Neural crest cell (in vitro differentiated cells): ENCODE measurements around the gene DENND1A. TPM values are rescaled to one million over a fixed set of nuclear protein-coding genes. Genes with fewer than 3 reads are reported as not detected.

Source experiments
- DNase-seq: peaks from one replicate; pipeline ENCODE4 v3.0.0; 2021; ENCODE audit warnings: low read depth, mixed read lengths, low spot score
- H3K27ac Mint-ChIP-seq: one replicate; pipeline ENCODE4 v1.8.0; 2021; ENCODE audit warnings: mild to moderate bottlenecking, mixed read lengths; ENCODE audit not compliant: unreplicated experiment
- H3K27me3 Mint-ChIP-seq: 2 replicates; pipeline ENCODE4 v1.8.0; 2021; ENCODE audit warnings: low read depth, mild to moderate bottlenecking, mixed read lengths
- H3K36me3 Mint-ChIP-seq: 2 replicates; pipeline ENCODE4 v1.8.0; 2021; ENCODE audit warnings: low read depth, mild to moderate bottlenecking, mixed read lengths
- H3K4me1 Mint-ChIP-seq: 2 replicates; pipeline ENCODE4 v1.8.0; 2021; ENCODE audit warnings: mixed read lengths
- H3K4me3 Mint-ChIP-seq: one replicate; pipeline ENCODE4 v1.8.0; 2021; ENCODE audit warnings: mild to moderate bottlenecking, mixed read lengths
- H3K9me3 Mint-ChIP-seq: 2 replicates; pipeline ENCODE4 v1.8.0; 2021; ENCODE audit warnings: mixed read lengths
- CTCF ChIP-seq: fragments of 200-600 bp; sonication (generic); conservative IDR thresholded peaks from 2 replicates; pipeline ENCODE4 v1.5.0; 2021; ENCODE audit warnings: antibody characterized with exemption, mild to moderate bottlenecking
- total RNA-seq: library from RNA; stranded (reverse); gene quantifications from 2 replicates; pipeline ENCODE4 v1.2.1, GENCODE V29; 2021

Gene DENND1A
- total RNA-seq, 1 donor from 2014 or later = 17.8 TPM

GRCh38 chr9:123527981-123528380 is 401.9 kb downstream of the DENND1A start:
- Mint-ChIP-seq H3K4me3 (no peak overlapping the region), H3K36me3 (peaks cover 8% of the 10 kb centered on the region), H3K4me1 (peaks cover 3% of the 10 kb centered on the region), H3K27ac (no peak overlapping the region), H3K9me3 (peaks cover 5% of the 10 kb centered on the region), H3K27me3 (no peaks in the 10 kb centered on the region)
- TF ChIP-seq CTCF = no peak
- DNase-seq = no peak

GRCh38 chr9:123525957-123526356 is 404.0 kb downstream of the DENND1A start:
- no peak overlapping the region for H3K4me3 Mint-ChIP-seq
- no peak for DNase-seq
- H3K4me1 Mint-ChIP-seq = peaks cover 10% of the 10 kb centered on the region
- H3K27me3 Mint-ChIP-seq = no peaks in the 10 kb centered on the region
- peaks cover 8% of the 10 kb centered on the region for H3K36me3 Mint-ChIP-seq
- H3K9me3 Mint-ChIP-seq = peaks cover 5% of the 10 kb centered on the region
- H3K27ac Mint-ChIP-seq = no peak overlapping the region
- no peak for TF ChIP-seq CTCF

GRCh38 chr9:123525424-123525823 is 404.5 kb downstream of the DENND1A start:
- Mint-ChIP-seq H3K36me3 (peaks cover 8% of the 10 kb centered on the region), H3K27ac (no peak overlapping the region), H3K27me3 (no peaks in the 10 kb centered on the region), H3K9me3 (peaks cover 5% of the 10 kb centered on the region), H3K4me3 (no peak overlapping the region), H3K4me1 (peaks cover 10% of the 10 kb centered on the region)
- no peak for TF ChIP-seq CTCF
- DNase-seq = no peak

GRCh38 chr9:123524866-123525265 is 405.1 kb downstream of the DENND1A start:
- no peak for DNase-seq
- Mint-ChIP-seq H3K9me3 (peaks cover 1% of the 10 kb centered on the region), H3K4me3 (no peak overlapping the region), H3K27me3 (no peaks in the 10 kb centered on the region), H3K4me1 (peaks cover 10% of the 10 kb centered on the region), H3K27ac (no peak overlapping the region), H3K36me3 (peaks cover 4% of the 10 kb centered on the region)
- no peak for TF ChIP-seq CTCF

- H3K27me3 Mint-ChIP-seq = no peaks in the 10 kb centered on the region
- H3K4me3 Mint-ChIP-seq = no peak overlapping the region
- peaks cover 10% of the 10 kb centered on the region for H3K4me1 Mint-ChIP-seq
- DNase-seq = no peak
- H3K36me3 Mint-ChIP-seq = no peaks in the 10 kb centered on the region
- H3K9me3 Mint-ChIP-seq = no peaks in the 10 kb centered on the region
- no peak overlapping the region for H3K27ac Mint-ChIP-seq
- TF ChIP-seq CTCF = no peak
Observed at GRCh38 chr9:123523845-123524244, 406.1 kb downstream of the DENND1A start.

- no peak overlapping the region for H3K27ac Mint-ChIP-seq
- no peaks in the 10 kb centered on the region for H3K27me3 Mint-ChIP-seq
- H3K36me3 Mint-ChIP-seq = no peaks in the 10 kb centered on the region
- no peaks in the 10 kb centered on the region for H3K9me3 Mint-ChIP-seq
- no peak for DNase-seq
- H3K4me1 Mint-ChIP-seq = peaks cover 10% of the 10 kb centered on the region
- no peak overlapping the region for H3K4me3 Mint-ChIP-seq
- no peak for TF ChIP-seq CTCF
Observed at GRCh38 chr9:123523001-123523400, 406.9 kb downstream of the DENND1A start.
